Immature natural killer cell (primary cell): ENCODE data around the gene UFD1. TPM values are rescaled to one million over a fixed set of nuclear protein-coding genes. Genes with fewer than 3 reads are reported as not detected.
A peak's percentile ranks its signal among the peaks of the same experiment; 100 is the strongest.

ENCODE experiments used
- DNase-seq, 3 donors: peaks; one replicate each; pipeline ENCODE4 v3.0.0; 2022; ENCODE audit warnings: mixed read lengths in 1 of 3
- H3K27ac Mint-ChIP-seq, 6 donors: one replicate each; pipeline ENCODE4 v1.8.0; 2020; ENCODE audit warnings: mixed read lengths in 6 of 6, mild to moderate bottlenecking in 5 of 6, inconsistent platforms in 4 of 6, moderate library complexity in 3 of 6
- H3K27me3 Mint-ChIP-seq, 3 donors: one replicate each; pipeline ENCODE4 v1.8.0; 2020 to 2021; ENCODE audit warnings: low read depth in 3 of 3, mild to moderate bottlenecking in 3 of 3, mixed read lengths in 3 of 3, moderate library complexity in 3 of 3, inconsistent platforms in 1 of 3
- H3K36me3 Mint-ChIP-seq, 3 donors: one replicate each; pipeline ENCODE4 v1.8.0; 2020; ENCODE audit warnings: mixed read lengths in 3 of 3, inconsistent platforms in 2 of 3, mild to moderate bottlenecking in 2 of 3
- H3K4me1 Mint-ChIP-seq, 2 donors: one replicate each; pipeline ENCODE4 v1.8.0; 2020; ENCODE audit warnings: inconsistent platforms in 2 of 2, mild to moderate bottlenecking in 2 of 2, mixed read lengths in 2 of 2, moderate library complexity in 1 of 2
- H3K4me3 Mint-ChIP-seq, 5 donors: one replicate each; pipeline ENCODE4 v1.8.0; 2020; ENCODE audit warnings: mild to moderate bottlenecking in 5 of 5, mixed read lengths in 5 of 5, inconsistent platforms in 3 of 5, moderate library complexity in 3 of 5
- H3K9me3 Mint-ChIP-seq, 6 donors: one replicate each; pipeline ENCODE4 v1.8.0; 2020; ENCODE audit warnings: mild to moderate bottlenecking in 6 of 6, mixed read lengths in 6 of 6, inconsistent platforms in 4 of 6, moderate library complexity in 3 of 6
- polyA plus RNA-seq, 3 donors: library from polyadenylated mRNA; unstranded; fragments of 300-500 nt; fragmentation: Illumina TruSeq; gene quantifications; one replicate each; pipeline ENCODE4 v1.2.3, GENCODE V29; 2021

UFD1 gene
- polyA plus RNA-seq, 3 donors from 2014 or later = 106 to 176 (median 142) TPM

GRCh38 chr22:19497245-19497644, 18.3 kb upstream of the UFD1 start:
- H3K36me3 Mint-ChIP-seq = no peaks in the 10 kb centered on the region
- no peaks in the 10 kb centered on the region for H3K4me1 Mint-ChIP-seq
- H3K27ac Mint-ChIP-seq = no peak overlapping the region
- DNase-seq = no peak
- H3K4me3 Mint-ChIP-seq = no peak overlapping the region
- no peaks in the 10 kb centered on the region for H3K27me3 Mint-ChIP-seq
- H3K9me3 Mint-ChIP-seq = no peaks in the 10 kb centered on the region

- Mint-ChIP-seq H3K4me3 (no peak overlapping the region), H3K4me1 (no peaks in the 10 kb centered on the region), H3K9me3 (no peaks in the 10 kb centered on the region), H3K27me3 (no peaks in the 10 kb centered on the region), H3K36me3 (no peaks in the 10 kb centered on the region), H3K27ac (no peak overlapping the region)
- no peak for DNase-seq
Measured at GRCh38 chr22:19496324-19496630, 17.3 kb upstream of the UFD1 start.

DNA sequence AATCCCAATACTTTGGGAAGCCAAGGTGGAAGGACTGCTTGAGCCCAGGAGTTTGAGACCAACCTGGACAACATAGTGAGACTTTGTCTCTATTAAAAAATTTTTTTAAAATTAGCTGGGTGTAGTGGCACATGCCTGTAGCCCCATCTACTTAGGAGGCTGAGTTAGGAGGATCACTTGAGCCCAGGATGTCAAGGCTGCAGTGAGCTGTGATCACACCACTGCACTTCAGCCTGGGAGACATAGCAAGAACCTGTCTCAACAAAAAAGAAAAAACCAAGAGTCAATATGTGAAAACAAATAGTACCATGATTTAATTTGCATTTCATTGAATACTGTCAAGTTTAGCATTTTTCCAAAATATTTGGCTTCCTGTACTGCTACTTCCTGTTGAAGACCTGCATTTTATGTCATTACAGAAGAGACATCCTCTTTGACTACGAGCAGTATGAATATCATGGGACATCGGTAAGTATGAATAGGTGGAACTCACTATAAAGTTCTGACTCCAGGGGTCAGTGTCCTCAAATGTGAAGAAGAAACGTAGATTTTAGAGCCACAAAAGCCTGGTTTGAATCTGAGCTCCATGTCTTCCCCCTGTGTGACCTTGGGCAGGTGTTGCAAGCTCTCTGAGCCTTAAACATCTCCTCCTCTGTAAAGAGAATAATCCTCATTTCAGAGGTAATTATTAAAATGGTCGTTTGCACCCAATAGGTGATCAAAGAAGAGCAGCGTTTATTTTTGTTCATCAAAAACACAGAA, 16.8 kb upstream of the UFD1 start:
- Mint-ChIP-seq H3K9me3 (no peaks in the 10 kb centered on the region), H3K36me3 (no peaks in the 10 kb centered on the region), H3K4me3 (no peak overlapping the region), H3K27ac (no peak overlapping the region), H3K27me3 (no peaks in the 10 kb centered on the region), H3K4me1 (no peaks in the 10 kb centered on the region)
- no peak for DNase-seq

DNA sequence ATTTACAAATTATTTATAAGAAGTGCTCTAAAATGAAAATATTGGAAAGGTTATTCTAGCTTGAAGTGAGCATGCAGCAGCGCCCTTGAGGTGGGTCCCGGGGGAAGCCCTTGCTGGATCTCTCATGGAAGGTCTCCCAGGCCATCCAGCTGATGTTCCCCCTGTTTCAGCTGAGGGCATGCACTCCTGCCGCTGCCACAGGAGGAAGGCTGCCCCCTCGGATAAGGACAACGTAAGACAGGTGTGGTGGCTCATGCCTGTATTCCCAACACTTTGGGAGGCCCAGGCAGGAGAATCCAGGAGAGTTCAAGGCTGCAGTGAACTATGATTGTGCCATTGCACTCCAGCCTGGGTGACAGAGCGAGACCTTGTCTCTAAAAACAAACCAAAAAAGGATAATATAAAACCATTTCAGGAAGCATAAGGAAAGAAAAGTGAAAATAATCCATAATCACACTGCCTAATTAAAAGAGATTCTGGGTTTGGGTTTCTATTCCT, 15.7 kb upstream of the UFD1 start:
- no peaks in the 10 kb centered on the region for H3K9me3 Mint-ChIP-seq

DNA sequence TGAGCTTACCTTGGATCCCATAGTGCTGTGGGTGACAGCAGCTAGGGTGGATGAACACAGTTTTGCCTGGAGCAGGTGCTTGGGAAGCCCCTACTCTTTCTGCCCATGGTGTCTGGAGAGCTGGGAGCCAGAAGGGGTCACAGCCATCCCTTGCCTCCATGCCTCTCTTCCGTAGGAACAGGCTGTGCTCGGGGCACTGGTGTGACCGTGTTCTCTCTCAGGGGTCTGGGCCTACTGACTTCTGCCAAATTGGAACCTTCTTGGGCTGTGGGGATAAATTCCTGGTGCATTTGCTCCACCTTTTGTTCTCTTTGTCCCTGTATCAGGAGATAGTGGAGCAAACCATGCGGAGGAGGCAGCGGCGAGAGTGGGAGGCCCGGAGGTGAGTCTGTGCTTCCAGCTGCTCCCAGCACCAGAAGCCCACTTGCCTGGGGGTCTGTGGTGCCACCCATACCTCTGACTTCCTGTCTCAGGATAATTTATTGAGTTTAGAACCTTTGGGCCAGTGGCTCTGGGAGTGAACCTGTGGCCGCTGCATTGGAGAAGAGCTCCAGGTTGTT, 15.1 kb upstream of the UFD1 start:
- DNase-seq = no peak
- Mint-ChIP-seq H3K27me3 (no peaks in the 10 kb centered on the region), H3K36me3 (no peaks in the 10 kb centered on the region), H3K4me1 (no peaks in the 10 kb centered on the region), H3K27ac (no peak overlapping the region), H3K9me3 (no peaks in the 10 kb centered on the region), H3K4me3 (no peak overlapping the region)

More for the DNA sequence above, 15.7 kb upstream of the UFD1 start:
- no peak for DNase-seq
- no peak overlapping the region for H3K27ac Mint-ChIP-seq
- no peaks in the 10 kb centered on the region for H3K4me1 Mint-ChIP-seq
- no peak overlapping the region for H3K4me3 Mint-ChIP-seq
- H3K27me3 Mint-ChIP-seq = no peaks in the 10 kb centered on the region
- H3K36me3 Mint-ChIP-seq = no peaks in the 10 kb centered on the region

- no peaks in the 10 kb centered on the region for H3K4me1 Mint-ChIP-seq
- DNase-seq = no peak
- no peaks in the 10 kb centered on the region for H3K36me3 Mint-ChIP-seq
- H3K27me3 Mint-ChIP-seq = no peaks in the 10 kb centered on the region
- H3K4me3 Mint-ChIP-seq = no peak overlapping the region
- no peak overlapping the region for H3K27ac Mint-ChIP-seq
- H3K9me3 Mint-ChIP-seq = no peaks in the 10 kb centered on the region
Measured at GRCh38 chr22:19492504-19493174, 13.6 kb upstream of the UFD1 start.

- Mint-ChIP-seq H3K4me3 (no peak overlapping the region), H3K4me1 (no peaks in the 10 kb centered on the region), H3K27me3 (no peaks in the 10 kb centered on the region), H3K36me3 (no peaks in the 10 kb centered on the region), H3K9me3 (no peaks in the 10 kb centered on the region), H3K27ac (no peak overlapping the region)
- no peak for DNase-seq
Measured at GRCh38 chr22:19490628-19491230, 11.7 kb upstream of the UFD1 start.

DNA sequence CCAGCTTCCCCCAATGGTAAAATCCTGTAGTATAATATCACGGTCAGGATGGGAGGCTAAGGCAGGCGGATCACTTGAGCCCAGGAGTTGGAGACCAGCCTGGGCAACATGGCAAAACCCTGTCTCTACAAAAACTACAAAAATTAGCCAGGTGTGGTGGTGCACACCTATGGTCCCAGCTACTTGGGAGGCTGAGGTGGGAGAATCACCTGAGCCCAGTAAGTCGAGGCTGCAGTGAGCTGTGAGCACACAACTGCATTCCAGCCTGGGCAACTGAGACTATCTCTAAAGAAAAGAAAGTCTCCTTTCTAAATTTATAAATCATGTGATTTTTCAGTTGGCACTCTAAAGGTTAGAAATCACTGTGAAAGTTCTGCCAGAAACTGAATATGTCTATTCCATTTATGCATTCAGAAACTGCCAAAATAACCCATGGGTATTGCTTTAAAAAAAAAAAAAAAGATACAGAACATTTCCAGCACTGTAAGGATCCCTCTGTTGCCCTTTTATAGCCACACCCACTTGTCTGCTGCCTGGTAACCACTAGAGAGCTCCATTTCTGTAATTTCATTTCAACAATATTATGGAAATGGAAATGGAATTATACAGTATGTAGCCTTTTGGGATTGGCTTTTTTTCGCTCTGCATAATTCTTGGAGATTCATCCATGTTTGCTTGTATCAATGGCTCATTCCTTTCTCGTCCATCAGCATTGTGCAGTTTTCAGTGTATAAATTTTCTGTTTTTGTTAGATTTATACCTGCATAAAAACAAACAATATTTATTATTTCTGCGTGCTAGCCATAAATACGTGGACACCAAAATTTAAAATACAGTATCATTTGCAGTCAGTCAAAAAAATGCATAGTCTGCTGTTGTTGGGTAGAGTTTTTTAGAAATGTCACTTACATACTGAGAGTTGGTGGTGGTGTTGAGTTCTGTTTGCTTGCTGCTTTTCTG, 10.2 kb upstream of the UFD1 start:
- no peaks in the 10 kb centered on the region for H3K4me1 Mint-ChIP-seq
- H3K27me3 Mint-ChIP-seq = peaks cover 0 to 1% (median 0%) of the 10 kb centered on the region in 3 donors
- DNase-seq = no peak
- no peak overlapping the region for H3K27ac Mint-ChIP-seq
- H3K9me3 Mint-ChIP-seq = no peaks in the 10 kb centered on the region
- no peak overlapping the region for H3K4me3 Mint-ChIP-seq
- H3K36me3 Mint-ChIP-seq = no peaks in the 10 kb centered on the region

GRCh38 chr22:19488285-19488684, 9.3 kb upstream of the UFD1 start:
- H3K4me1 Mint-ChIP-seq = no peaks in the 10 kb centered on the region
- no peak overlapping the region for H3K4me3 Mint-ChIP-seq
- H3K9me3 Mint-ChIP-seq = no peaks in the 10 kb centered on the region
- H3K27me3 Mint-ChIP-seq = peaks cover 0 to 1% (median 0%) of the 10 kb centered on the region in 3 donors
- no peaks in the 10 kb centered on the region for H3K36me3 Mint-ChIP-seq
- DNase-seq = no peak
- H3K27ac Mint-ChIP-seq = no peak overlapping the region

- Mint-ChIP-seq H3K4me1 (peaks cover 8 to 9% of the 10 kb centered on the region in 2 donors), H3K36me3 (no peaks in the 10 kb centered on the region), H3K27ac (peak overlapping the region in 1 of 6 donors; percentile 3), H3K27me3 (peaks cover 5 to 7% (median 6%) of the 10 kb centered on the region in 3 donors), H3K4me3 (no peak overlapping the region), H3K9me3 (no peaks in the 10 kb centered on the region)
- no peak for DNase-seq
Measured at GRCh38 chr22:19483481-19484244, 4.7 kb upstream of the UFD1 start.

DNA sequence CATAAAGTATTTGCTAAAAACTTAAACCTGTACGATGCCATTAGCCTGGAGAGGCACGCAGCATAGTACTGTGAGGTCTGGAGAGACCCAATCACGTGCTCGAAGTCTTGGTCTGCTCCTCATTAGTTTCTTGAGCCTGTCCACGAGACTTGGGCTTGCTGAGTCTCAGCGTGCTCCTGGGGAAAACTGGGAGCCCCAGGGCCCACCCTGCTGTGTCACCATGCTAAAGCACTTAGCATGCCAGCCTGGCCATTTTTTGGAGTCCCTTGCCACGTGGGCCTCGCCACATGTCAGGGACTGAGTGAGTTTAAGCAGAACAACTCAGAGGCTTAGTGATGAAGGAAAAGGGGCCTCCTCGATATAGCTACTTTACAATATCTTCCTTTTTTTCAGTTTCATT, 3.3 kb upstream of the UFD1 start:
- H3K4me1 Mint-ChIP-seq = peaks cover 19 to 21% of the 10 kb centered on the region in 2 donors
- H3K36me3 Mint-ChIP-seq = no peaks in the 10 kb centered on the region
- H3K27me3 Mint-ChIP-seq = peaks cover 5 to 7% (median 6%) of the 10 kb centered on the region in 3 donors
- H3K9me3 Mint-ChIP-seq = no peaks in the 10 kb centered on the region
- no peak overlapping the region for H3K4me3 Mint-ChIP-seq
- no peak for DNase-seq
- H3K27ac Mint-ChIP-seq = no peak overlapping the region

GRCh38 chr22:19480789-19481188, 1.8 kb upstream of the UFD1 start:
- no peak for DNase-seq
- peaks cover 6 to 7% (median 6%) of the 10 kb centered on the region in 3 donors for H3K27me3 Mint-ChIP-seq
- no peaks in the 10 kb centered on the region for H3K36me3 Mint-ChIP-seq
- H3K4me3 Mint-ChIP-seq = peak overlapping the region; percentile 29 to 92 (median 82)
- peaks cover 26 to 33% of the 10 kb centered on the region in 2 donors for H3K4me1 Mint-ChIP-seq
- no peaks in the 10 kb centered on the region for H3K9me3 Mint-ChIP-seq
- H3K27ac Mint-ChIP-seq = no peak overlapping the region

GRCh38 chr22:19480173-19480568, 1.2 kb upstream of the UFD1 start:
- peak overlapping the region; percentile 70 to 96 (median 90) for H3K4me3 Mint-ChIP-seq
- peaks cover 5 to 7% (median 6%) of the 10 kb centered on the region in 3 donors for H3K27me3 Mint-ChIP-seq
- H3K9me3 Mint-ChIP-seq = no peaks in the 10 kb centered on the region
- no peak for DNase-seq
- peak overlapping the region in 2 of 6 donors; percentile 33 to 100 for H3K27ac Mint-ChIP-seq
- H3K4me1 Mint-ChIP-seq = peaks cover 29 to 39% of the 10 kb centered on the region in 2 donors
- H3K36me3 Mint-ChIP-seq = no peaks in the 10 kb centered on the region
